ENCODE data around the gene ESYT1. TPM values are rescaled to one million over a fixed set of nuclear protein-coding genes. Genes with fewer than 3 reads are reported as not detected.

ESYT1 gene
- total and polyA plus RNA-seq, 9 of the 15 experiments (the other 6 are each of a cell fraction or from before 2014, with no cell fraction given): 132 to 420 (median 164) TPM

GRCh38 chr12:56117778-56118687, 10.0 kb upstream of the ESYT1 start, which contains the start of gene ZC3H10 (continued):
- TF ChIP-seq TGIF2 (CRISPR knock-in tag; IDR thresholded peaks at IDR 0.05) (peak; percentile 53; the same call in 1 of the 2 replicates), SAFB2 (IDR thresholded peaks at IDR 0.05; ENCODE audit: borderline replicate concordance, low read depth, low read length, severe bottlenecking) (no peak), ZBTB7A (IDR thresholded peaks at IDR 0.05; ENCODE audit: borderline replicate concordance, control insufficient read depth, low read depth, low read length) (no peak), ELF2 (CRISPR knock-in tag; IDR thresholded peaks at IDR 0.05) (peak; percentile 97), GTF2B (IDR thresholded peaks at IDR 0.05; ENCODE audit: extremely low read depth, insufficient read length) (peak; percentile 44), MAZ (CRISPR knock-in tag; conservative IDR thresholded peaks at IDR 0.05 in 1 of 2, IDR thresholded peaks at IDR 0.05 in 1 of 2) (peak; percentile 84 to 94; a peak in 3 of 4 replicates), ZBTB49 (CRISPR knock-in tag; IDR thresholded peaks at IDR 0.05; ENCODE audit: borderline replicate concordance) (no peak), UBTF (IDR thresholded peaks at IDR 0.05; ENCODE audit: borderline replicate concordance in 1 of 2, low read depth in 2 of 2, low read length in 2 of 2) (no peak), NFE2 (IDR thresholded peaks at IDR 0.05; ENCODE audit: low read depth) (0 out of 2 replicates have a peak, but pooled peaks have one; percentile 1), FOXJ2 (tag; IDR thresholded peaks at IDR 0.05) (peak; percentile 81), RFX5 (IDR thresholded peaks at IDR 0.05; ENCODE audit: low read depth, low read length) (no peak), MLLT1 (IDR thresholded peaks at IDR 0.05) (peak; percentile 32 to 61; a peak in 2 of 4 replicates), GTF2F1 (IDR thresholded peaks at IDR 0.05; ENCODE audit: low read depth, low read length) (peak; percentile 89; the same call in 1 of the 2 replicates), TCF7 (IDR thresholded peaks at IDR 0.05; ENCODE audit: borderline replicate concordance) (no peak), ZEB2 (IDR thresholded peaks at IDR 0.05) (peak; percentile 91), HMG20B (CRISPR knock-in tag; IDR thresholded peaks at IDR 0.05) (no peak), MYNN (IDR thresholded peaks at IDR 0.05) (peak; percentile 78), MYNN (CRISPR knock-in tag; IDR thresholded peaks at IDR 0.05) (no peak), XRCC3 (IDR thresholded peaks at IDR 0.05) (no peak), ZBTB1 (CRISPR knock-in tag; IDR thresholded peaks at IDR 0.05; ENCODE audit: borderline replicate concordance, low read depth) (0 out of 2 replicates have a peak, but pooled peaks have one; percentile 50), CBX1 (IDR thresholded peaks at IDR 0.05; ENCODE audit: low read depth) (peak; percentile 58; the same call in 1 of the 2 replicates)

Measured in K562 (cell line).